ENCODE results near the gene SLC34A3.

The SLC34A3 gene

DNA sequence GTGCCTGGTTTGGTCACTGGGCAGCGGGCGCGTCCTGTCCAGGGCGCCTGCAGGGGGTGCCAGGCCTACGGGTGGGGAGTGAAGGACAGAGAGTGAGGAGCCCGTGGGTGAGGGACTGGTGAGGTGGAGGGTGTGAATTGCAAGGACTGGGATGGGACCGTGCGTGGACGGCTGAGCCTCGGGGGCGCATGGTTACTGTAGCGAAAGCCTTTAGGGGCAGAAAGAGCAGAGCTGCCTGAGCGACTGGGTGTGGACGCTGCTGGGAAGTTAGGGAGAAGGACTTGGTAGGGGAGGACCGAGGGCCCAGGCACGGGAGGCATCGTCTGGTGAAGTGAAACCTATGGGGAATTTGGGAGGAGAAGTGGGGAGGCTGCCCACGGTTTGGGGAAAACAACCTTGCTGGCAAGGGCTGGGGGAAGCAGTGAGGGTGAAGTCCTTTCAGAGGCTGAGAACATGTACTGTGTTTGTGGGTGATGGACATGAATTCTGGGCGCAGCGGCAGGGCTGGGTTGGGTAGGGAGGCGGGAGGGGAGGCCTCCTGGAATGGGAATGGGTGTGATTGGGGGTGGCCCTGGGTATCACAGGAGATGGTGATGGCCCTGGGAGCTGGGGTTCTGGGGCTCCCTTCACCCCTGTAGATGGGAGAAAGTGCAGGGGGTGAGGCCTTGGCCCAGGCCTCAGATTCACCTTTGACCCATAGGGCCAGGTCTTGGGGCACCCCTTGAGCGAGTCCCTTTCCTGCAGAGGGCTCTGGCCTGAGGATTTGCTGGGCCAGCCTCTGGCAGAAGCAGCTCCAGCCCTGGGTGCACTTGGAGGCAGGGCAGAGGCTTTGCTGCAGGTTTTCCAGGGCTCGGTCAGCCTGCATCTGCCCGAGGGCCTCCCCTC, 45.1 kb downstream of the SLC34A3 start:
- DNase-seq (ENCODE audit: low read depth in 2 of 2), result no peak

DNA sequence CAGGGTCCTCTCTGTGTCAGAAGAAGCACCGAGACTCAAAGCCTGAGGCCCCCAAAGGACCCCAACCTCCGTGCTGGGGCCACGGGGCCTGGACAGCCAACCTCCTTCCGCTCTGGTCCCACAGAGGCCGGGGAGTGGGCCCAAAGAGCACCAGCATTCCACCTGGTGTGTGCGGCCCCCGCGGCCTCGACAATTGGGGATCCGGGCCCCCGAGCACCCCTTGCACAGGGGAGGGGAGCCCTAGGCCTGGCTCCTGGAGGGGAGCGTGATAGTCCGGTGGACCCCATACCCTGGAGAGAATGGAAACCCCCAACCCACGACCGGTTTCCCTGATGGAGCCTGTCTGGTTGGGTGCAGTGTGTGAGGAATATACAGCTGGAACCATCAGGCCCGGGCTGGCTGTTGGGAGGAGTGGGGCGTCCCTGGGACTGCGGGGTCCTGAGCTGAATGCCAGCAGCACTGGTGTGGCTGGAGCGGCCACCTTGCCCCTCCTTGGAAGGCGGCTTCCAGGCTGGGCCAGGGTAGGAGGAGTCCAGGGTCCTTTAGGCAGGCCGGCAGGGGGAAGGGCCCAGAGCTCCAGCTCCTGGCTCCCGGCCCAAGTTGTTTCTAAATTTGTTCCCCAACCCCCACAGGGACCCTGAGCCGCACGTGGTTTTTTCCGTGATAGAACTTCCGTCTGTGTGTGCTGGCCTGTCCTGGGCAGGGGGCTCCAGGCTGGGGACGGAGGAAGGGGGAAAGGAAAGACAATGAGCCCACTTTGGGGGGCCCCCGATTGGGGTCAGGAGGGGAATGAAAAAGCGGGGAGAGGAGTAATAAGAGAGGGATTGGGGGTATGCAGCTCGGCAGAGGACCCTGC, 46.0 kb downstream of the SLC34A3 start:
- no peak for DNase-seq (ENCODE audit: low read depth in 2 of 2)

GRCh38 chr9:137277329-137278041, 46.8 kb downstream of the SLC34A3 start, which contains the start of gene TOR4A:
Gene TOR4A (plus strand): TSS chr9:137277726. CDS start chr9:137278690, 964 bp downstream.
- no peak for DNase-seq (ENCODE audit: low read depth in 2 of 2)

DNA sequence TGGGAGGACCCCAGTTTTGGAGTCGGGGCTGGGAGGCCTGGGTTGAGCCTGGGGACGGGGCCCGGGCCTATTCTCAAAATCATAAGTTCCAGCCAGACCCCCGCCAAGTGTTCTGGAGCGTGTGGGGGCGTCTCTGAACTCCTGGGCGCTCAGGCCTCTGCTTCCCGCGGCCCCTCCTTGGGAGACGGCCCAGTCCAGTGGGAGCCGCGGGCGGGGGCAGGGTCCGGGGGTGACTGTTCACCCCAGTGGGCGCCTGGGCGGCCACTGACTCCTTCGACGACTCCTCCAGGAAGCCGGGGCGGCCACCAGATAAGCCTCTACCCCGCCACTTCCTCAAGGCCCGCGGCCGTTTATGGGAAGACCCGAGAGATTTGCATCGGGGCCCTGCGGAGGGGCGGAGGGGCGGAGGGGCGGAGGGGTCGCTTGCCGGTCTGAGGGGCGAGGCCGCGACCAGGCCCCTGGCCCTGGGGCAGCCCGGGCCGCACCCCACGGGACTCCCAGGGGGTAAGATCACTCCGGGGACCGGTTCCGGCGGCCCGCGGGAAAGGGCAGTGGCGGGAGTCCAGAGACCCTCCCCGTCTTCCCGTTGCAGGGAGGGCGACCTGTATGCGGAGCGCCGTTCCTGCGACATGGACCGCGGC, 47.5 kb downstream of the SLC34A3 start:
- DNase-seq (ENCODE audit: low read depth in 2 of 2), result no peak

GRCh38 chr9:137278721-137279711, 48.3 kb downstream of the SLC34A3 start:
- DNase-seq (ENCODE audit: low read depth in 2 of 2), result no peak

- no peak for DNase-seq (ENCODE audit: low read depth in 2 of 2)
Observed at GRCh38 chr9:137279741-137280473, 49.2 kb downstream of the SLC34A3 start.

DNA sequence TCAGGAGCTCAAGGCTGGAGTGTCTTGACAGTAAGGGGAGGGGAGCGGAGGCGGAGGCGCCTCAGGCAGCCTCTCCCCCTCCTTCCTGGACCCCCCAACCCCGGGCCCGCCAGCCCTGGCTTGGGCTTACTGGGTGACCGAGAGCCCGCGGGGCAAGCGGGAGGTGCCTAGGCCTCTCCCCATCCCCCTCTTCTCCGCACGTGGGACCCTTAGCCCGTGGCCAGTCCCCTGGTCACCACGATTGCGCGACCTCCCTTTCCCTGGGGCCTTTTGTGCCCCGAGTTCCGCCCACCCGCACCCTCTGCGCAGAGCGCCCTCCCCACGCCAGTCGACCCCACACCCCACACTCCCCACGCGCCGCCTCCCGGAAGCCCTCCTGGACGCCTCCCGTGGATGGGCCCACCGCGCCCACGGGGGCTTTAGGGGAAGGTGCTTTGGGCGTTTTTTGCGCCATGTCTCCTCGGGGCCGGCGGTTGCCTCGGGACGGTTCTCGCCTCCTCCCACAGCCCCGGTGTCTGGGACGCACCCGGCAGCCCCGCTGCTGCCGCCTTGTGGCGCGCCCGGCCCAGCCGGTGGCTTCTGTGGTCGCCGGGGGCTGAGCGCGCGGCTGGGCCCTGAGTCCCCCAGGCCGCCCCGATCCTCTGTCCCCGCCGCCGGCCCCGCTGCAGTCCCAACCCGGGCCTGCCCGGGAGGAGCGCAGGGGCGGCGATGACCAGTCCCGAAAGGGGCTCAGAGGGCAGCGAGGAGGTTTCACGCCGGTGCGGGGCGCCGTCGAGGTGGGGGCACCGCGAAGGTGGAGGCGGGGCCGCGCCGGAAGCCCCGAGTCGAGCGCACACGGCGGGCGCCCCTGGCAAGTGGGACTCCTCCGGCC, 50.0 kb downstream of the SLC34A3 start:
- DNase-seq (ENCODE audit: low read depth in 2 of 2), result no peak

- no peak for DNase-seq (ENCODE audit: low read depth in 2 of 2)
Observed at GRCh38 chr9:137281345-137282116, 50.8 kb downstream of the SLC34A3 start.
